HG03196 (cell line): ENCODE measurements around the gene PMP22.
A peak's percentile ranks its signal among the peaks of the same experiment; 100 is the strongest.

Experiments
- ATAC-seq: cut with Tn5 transposase; IDR thresholded peaks from one replicate; pipeline ENCODE4 v1.9.1; 2021; ENCODE audit not compliant: unreplicated experiment

The PMP22 gene

DNA sequence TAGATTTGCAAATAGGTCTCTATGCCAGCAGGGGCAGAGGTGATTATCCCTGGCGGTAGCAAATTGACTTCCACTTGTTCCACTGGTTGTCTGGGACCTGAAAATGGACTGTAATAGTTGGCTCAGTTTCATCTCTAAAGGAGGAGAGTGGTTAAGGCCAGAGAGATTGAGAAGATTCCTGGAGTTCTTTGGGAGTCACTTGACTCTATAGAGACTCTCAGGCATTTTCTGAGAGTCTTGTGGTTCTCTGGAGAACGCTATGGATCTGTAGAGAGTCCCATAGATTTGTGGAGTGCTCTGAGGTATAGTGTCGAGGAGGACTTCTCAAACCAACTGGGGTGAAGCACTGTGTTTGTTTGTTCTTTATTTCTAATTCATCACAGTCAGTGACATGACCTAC is 8.9 kb upstream of the PMP22 start:
- ATAC-seq: no peak

DNA sequence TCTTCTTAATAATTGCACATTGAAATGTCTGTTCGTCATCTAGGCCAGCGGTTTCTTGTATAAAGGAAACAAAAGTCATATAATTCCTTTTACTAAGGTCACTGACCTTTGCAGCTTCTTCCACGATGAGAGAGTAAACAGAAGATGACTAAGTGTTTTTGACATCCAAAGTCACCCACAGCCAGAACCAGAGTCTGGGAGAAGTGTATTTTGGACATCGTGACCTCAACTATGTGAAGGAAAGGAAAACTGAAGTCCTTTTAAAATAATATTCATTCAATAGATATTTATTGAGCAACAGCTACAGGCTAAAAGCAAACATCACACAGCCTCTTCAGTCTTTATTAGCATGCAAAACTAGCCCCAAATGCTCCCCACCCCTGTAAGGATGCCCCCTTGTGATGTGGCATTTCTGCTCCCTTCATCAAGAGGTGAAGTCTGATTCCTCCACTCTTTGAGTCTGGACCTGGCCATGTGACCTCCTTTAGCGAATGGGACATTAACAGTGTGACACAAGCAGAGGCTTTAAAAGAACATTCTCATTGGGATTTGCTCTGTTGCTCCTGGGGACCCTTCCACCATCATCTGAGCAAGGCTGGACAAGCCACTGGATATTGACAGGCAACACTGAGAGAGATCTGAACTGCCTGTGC is 8.1 kb upstream of the PMP22 start:
- ATAC-seq: no peak

DNA sequence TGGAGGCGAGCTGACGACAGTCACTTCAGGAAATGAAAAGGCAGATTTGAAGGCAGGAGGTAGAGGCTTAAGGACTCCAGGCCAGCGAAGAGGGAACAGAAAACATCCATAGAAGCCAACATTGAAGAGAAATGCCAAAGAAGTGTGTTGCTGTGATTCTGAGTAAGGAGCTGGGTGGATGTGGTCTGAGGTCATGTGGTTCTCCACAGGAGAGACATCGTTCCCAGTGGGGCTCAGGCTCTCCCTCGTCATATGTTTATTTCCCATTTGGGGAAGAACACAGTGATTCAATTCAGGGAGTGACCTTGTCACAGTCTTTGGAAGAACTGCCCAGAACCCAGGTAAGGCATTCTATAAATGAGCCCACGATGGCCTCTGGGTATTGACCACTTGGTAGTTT is 6.6 kb upstream of the PMP22 start:
- ATAC-seq: no peak

DNA sequence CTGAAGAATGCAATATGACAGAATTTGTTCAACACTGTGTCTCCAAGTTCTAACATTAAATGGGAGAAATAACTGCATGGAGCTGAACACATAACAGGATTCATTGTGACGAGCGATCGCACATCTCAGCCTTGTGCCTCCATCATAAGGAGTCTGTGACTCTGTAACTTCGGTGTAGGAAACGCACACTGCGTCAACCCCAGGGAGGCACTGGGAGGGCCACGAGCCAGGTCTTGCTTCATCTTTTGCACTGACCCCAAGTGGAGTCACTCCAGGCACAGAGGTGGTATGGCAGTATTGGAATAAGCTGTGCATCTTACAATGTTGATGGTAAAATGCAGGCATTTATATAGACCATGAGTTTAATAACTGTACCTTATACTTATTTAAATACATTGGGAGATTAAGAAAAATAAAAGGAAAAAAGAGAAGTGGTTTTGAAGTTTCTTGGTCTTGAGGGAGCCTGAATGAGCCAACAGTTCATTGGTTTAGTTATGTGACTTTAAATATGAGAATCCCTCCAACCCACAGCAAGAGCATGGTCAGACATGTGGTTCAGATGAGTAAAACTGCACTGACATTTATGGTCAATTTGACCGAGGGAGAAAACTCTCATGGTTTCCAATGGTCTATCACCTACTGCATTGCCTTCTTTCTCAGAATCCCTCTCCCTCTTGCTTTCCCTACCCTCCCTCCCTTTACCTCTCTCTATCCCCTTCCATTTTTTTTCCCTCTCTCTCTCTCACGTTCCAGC is 5.7 kb upstream of the PMP22 start:
- ATAC-seq: no peak

DNA sequence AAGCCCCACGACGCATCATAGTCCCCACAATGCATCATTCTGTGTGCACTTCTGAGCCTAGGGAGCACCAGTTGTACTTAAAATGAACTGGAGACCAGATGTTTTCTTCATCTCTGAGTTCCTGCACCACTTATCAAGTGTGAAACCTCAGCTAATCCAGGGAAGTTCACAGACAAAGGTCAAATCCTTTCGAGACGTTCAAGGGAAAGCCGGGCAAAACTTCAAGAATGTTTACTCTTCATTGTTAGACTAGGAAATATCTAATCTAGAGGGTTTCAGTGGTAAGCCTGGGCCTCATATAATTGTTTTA is 4.6 kb upstream of the PMP22 start:
- ATAC-seq: no peak

DNA sequence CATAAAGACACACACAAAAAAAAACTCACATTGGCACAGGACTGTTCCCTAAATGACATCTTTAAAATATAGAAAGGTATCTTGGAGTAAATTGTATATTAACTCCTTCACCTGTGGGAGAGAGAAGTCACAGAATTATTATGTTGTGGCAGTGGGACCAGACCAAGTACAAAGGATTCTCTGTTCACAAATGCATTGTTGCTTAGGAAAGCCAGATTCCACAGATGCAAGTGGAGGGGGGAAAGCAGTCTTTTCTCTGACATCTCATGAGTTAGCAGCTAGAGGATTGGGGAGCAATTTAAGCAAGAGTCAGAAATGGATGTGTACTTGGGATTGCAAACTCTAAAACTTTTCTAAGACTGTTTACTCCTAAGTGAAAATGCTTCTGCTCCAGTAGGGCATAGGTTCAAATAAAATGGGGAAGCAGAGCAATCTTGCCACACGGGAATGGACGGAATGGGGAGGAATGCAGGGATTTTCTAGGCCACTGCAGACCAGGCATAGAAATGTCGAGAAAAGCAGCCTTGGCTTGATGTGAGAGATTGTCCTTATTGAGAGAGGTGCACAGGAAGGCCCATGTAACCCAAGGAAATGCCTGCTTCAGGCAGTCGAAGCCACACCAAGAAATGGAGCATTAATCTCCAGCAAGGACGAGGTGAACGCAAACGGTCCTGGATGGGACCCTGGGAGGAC is 4.1 kb upstream of the PMP22 start:
- no peak for ATAC-seq

DNA sequence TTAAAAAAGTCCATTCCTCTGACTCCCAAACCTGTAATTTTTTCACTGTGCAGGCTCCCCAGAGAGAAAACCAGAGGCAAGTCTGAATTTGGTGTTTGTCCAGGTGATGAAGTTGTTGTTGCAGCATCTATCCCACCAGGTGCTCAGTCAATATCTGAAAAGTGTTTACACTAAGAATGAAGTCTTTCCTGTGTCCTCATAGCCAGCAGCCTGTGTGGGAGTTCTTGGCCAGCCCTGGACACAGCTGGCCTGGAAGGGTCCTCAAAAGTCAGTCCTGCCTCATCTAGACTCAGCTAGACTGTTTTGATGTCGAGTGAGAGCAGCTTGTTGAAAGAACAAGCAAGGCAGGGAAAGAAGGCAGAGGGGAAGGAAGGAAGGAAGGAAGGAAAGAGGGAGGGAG is 3.3 kb upstream of the PMP22 start:
- ATAC-seq: no peak

DNA sequence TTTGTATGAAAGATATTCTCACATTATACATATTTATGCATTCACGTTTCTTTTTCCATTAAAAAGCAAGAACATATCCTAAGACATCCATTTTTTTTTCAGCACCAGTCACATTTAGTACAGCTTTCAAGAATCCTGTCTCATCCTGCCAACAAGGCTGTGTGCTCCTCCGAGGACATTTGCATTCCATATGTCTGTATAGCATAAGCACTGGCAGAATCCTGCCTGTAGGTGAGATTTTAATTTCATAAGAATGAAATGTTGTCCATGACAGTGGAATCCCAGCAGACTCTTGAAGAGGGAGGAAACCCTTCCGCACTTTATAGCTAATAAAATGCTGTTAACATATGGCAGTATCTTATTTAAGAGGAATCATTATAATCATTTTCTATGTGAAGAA is 2.9 kb upstream of the PMP22 start:
- ATAC-seq: no peak

DNA sequence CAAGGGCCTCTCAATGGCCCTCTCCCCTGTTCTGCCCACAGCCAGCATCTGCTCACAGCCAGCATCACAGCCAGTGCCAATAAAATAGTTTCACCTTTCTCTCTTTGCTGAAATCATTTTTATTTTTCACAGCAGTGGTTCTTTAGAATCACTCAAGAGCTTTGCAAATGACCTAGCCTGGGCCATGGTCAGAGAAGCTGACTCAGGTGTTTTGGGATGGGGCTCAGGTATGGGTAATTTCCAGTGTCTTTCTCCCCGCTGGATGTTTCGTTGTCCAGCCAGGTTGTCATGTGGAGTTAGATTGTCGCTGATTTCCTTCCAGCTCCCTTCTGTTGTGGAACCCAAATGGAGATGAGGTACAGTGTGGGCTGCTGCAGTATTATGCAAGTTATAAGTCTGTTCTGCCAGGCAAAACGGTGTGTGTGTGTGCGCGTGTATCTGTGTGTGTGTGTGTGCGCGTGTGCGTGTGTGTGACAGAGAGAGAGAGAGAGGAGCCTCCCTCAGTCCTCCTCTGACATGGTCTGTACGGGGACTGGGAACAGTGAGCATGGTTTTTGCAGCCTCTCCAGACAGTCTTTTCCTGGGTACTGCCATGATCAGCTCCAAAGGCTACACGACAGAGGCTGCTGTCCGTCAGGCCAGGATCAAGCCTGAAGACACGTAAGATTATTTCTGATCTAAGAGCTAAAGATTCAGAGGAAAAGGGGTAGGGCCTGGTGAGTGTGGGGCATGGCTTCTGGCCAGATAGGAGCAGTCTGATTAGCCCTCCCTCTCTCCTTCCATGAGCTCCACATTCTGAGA is 1.4 kb upstream of the PMP22 start:
- no peak for ATAC-seq

DNA sequence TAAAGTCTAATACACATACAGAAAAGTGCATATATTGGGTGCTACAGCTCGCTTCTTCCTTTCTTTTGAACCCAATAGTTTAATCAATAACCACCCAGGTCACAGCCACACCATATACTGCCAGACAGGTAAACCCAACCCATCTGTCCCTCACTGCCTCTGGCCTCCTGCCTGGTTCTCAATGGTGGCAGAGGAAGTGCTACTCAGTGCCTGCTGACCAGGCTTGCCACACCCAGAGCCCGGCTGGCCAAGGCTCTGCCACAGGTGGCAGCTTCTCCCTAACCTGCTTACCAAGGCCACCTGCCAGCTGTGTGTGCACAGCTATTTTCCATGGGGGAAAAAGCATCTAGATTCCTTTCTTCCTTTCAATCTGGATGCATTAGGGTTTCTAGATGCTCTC is 584 bp downstream of the PMP22 start:
- ATAC-seq: no peak

DNA sequence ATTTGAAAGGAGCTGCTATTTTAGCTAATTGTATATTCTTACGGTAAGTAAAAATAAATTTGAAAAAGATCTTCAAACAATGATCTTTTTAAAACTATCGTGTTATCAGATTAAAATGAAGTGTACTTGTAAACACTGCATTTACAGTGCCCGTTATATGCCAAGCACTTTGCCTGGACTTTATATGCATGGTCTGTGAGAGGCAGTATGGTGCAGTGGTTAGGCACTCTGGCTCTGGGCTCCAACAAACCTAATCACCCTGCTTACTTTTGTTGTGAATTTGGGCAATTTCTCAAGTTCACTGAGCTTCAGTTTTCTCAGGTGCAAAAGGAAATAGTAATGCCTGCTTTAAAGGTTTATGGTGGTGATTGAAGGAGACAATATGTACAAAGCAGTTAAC is 1.4 kb downstream of the PMP22 start:
- no peak for ATAC-seq

DNA sequence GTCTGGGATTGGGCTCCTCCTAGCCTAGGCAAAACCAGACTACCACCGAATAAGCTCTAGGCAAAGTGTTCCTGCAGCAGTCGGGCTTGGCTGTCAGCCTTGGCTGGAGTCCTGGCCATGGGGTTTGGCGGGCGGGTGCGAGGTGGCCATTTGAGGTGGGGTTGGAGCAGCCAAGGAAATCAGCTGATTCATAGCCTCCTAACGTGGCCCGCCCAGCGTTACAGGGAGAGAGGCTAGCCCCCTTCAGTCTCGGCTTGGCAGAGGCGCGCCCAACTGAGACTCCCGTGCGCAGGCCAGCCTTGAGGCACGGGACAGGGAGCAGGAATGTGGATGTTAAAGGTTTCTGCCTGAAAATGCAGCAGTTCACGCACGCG is 1.9 kb downstream of the PMP22 start:
- ATAC-seq: no peak

DNA sequence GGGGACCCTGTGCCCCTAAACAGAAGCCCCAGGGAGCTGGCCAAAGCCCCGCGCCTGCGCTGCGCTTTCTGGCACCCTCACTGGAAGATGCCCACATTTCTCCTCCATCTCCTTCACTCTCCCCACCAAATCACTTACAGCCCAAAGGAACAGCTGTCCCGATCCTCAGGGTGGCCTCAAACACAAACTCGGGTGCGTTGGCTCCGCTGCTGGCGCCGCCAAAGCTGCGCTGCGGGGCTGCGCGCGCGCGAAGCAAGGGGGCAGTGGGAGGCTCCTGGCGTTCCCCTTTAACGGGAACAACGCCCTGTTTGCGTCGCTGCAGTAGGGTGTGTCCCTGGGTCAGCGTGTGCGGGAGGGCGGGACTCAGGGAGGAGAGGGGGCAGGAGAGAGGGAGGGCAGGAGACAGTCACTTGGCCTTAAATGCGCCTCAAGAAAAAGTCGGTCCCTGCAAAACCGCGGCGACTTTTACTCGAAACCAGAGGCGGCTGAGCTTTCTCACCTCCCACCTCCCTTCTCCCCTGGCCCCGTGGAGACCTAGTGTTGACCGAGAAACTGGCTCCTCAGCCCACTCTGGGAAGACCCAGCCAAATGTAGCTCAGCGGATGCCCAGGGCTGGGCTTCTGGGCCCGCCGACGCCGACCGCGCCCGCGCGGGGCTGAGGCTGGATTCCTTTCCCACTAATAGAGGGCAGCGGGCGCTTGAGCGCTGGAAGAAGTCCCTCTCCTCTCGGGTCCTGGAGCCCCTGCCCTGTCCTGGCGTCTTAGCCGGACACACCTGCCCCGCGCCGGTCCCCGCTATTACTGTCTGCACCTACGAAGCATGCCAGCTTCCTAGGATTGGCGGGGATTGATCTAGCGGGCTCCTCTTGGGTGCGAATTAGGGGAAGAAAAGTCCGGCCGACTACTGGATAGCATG is 2.6 kb downstream of the PMP22 start:
- no peak for ATAC-seq

DNA sequence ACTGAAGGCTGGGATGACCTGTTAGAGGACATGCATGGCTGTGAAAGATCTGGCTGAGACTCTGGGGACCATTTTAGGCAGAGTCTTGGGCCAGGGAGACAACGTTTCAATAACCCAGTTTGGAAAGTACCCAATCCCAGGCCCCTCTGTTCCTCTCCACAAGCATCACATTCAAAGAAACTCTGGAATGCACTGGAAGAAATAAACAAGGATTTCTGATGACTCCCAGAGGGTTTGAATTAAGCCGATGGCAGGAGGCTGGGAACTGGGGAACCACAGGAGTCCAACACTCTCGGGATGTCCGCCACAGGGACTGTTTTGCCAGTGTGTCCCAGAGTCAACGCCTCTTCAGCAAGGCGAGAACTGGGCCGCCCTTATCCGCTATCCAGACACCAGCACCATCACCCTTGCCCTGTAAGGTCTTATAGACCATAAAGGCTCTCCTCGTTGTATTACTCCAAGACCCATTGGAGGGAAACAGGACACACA is 3.3 kb downstream of the PMP22 start:
- ATAC-seq: no peak

DNA sequence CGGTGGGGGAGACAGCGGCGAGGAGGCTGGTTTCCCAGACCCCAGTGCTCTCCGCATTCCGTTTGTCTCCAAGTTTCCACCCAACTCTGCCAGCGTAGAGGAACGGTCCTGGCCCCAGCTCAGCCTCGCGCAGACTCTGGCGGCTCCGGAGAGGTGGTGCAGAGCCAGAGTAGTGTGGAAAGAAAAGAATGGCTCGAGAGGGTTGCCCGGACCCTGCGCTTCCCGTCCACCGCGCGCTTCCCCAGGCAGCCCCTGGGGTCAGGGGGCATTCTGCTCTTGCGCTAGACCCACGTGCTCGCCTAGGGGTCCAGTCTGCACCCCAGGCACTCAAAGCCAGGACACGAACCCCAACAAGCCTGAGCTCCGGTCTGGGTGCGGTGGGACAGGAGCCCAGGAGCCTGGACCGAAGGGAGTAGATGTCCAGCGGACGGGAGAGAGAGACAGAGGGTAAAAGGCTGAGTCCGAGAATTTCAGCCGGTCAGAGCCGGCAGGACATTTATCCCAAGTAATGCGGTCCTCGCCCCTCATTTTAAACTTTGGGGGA is 3.8 kb downstream of the PMP22 start:
- no peak for ATAC-seq

DNA sequence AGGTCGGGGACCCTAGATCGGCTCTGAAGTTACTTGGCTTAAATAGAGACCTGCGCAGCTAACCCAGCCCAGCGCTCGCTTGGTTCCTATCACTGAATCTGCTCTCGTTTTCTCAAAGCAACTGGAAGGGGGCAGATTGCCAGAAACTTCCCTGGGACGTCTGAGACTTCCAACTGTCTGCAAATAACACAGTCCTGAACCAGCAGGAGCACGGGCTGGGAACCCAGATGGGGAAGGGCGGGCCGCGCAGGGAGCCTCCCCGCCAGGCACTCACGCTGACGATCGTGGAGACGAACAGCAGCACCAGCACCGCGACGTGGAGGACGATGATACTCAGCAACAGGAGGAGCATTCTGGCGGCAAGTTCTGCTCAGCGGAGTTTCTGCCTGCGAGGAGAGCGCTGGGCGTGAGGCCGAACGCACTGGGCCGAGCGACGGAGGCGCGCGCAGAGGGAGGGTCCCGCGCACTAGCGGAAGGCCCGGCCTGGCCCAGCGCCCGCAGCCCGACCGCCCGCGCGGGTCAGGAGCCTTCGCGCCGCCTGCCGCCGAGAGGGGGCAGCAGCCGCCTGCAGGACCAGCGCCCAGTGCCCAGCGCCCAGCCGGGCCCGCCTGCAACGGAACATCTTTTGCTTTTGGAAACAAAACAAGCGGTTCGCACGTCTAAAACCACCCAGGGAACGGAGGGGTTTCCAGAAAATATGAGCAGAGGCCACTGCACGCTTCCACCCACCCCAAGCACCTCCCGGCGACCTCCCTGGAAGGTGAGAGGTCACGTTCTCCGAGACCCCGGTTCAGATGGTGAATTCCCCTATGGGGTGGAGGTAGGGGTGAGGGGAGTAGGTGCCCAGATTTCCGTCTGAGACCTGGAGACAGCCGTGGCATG is 4.5 kb downstream of the PMP22 start:
- peak; percentile 55 for ATAC-seq

DNA sequence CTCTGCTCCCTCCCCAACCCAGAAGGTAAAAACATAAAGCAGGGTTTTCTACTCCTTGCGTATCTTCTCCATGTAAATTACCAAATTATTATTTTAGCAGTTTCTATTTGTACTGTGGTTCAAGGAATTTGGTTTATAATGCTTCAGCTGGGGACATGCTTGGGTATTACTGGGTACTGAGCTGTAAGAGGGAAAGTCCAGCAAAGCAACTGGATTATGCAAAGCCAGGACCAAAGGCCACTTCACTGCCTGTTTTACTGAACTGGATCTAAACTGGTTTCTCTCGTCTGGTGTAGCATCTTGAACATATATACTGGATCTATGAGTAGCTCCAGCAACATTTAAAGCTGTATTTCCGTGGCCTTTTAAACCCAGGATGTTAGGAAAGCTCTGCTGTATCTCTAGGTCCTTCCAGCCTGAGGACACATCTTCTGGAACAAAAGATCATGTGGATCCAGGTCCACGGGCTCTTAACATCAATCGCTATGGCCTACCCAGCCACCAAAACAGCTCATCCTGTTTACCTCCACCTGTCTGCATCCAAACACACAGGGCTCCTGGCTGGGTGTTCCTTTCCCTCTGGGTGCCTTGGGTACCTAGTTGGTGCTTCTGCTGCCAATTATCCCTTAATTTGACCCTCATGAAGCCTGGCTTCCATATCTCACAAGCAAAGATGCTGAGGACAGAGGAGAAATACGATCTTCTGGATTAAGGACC is 7.2 kb downstream of the PMP22 start:
- ATAC-seq: no peak

DNA sequence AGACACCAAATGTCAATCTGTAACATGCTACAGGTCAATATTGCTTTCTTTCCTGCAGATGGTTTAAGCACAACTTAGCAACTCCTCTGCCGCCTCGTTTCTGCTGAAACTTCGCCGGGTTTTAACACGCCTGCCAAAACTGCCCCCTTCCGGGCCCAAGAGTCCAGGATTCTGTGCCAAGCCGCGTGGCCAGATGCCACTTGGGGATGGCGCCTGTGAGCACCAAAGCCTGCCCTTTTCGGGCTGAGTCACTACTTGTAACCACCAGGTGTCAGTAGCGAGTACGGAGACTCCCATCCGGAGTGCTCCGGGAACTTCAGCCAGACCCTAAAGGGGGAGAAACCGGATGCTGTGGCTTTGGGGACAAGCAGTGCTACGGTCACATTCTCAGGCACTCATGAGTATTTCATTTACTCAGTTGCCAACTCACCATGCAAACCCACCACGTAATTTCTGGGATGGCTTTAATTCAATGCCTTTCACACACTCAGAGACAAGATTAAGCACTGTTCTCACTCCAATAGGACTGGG is 7.8 kb downstream of the PMP22 start:
- ATAC-seq: peak; percentile 83
